HCT116 (cell line): ENCODE results near the gene ASPN. TPM values are rescaled to one million over a fixed set of nuclear protein-coding genes. Genes with fewer than 3 reads are reported as not detected.

Experiments used
- ATAC-seq: fragments of 200-7000 bp; cut with Tn5 transposase; 2 replicates; pipeline ENCODE4 v1.9.1; 2020; ENCODE audit warnings: mild to moderate bottlenecking, moderate library complexity
- BruUV-seq: library from RNA; stranded (reverse); fragments of 400-500 nt; replicated peaks from 2 replicates; lab custom pipeline; 2021; lab: Mats Ljungman, UMichigan
- CTCF ChIA-PET: fragments of 300-600 bp; sonication (Branson Sonifier 250); formaldehyde crosslinking; loops from one replicate; lab custom pipeline; 2021; ENCODE audit warnings: antibody characterized with exemption; lab: Charles Lee
- POLR2A ChIA-PET: fragments of 300-600, 350-600 bp; sonication (Branson Sonifier 250); formaldehyde crosslinking; loops from one replicate; lab custom pipeline; 2021; ENCODE audit warnings: antibody characterized with exemption; lab: Charles Lee
- RAD21 ChIA-PET, 2 experiments: fragments of 300-600 bp; sonication (Branson Sonifier 250); formaldehyde crosslinking; loops; one replicate each; lab custom pipeline; 2023; ENCODE audit warnings: low total read pairs in 2 of 2; ENCODE audit not compliant: uncharacterized antibody in 2 of 2, unreplicated experiment in 2 of 2, low non-redundant PET in 1 of 2; lab: Charles Lee
- DNase-seq: peaks from one replicate; pipeline ENCODE4 v3.0.0-alpha.2; 2010; ENCODE audit warnings: low read depth, low spot score
- H2AFZ ChIP-seq: fragments of 200-600 bp; shearing (Covaris generic), sonication (generic); 2 replicates; pipeline ENCODE4 v1.6.1; 2017; ENCODE audit warnings: low read depth, mixed run types, mixed read lengths, antibody characterized with exemption, low read length; ENCODE audit not compliant: poor library complexity, severe bottlenecking
- H3K27ac ChIP-seq: 2 replicates; pipeline ENCODE4 v1.5.1; 2012; ENCODE audit warnings: low read depth, low read length
- H3K27me3 ChIP-seq: fragments of 200-600 bp; sonication (generic); 2 replicates; pipeline ENCODE4 v1.6.1; 2016; ENCODE audit warnings: mixed run types, low read length, mixed read lengths; ENCODE audit not compliant: insufficient read depth
- H3K36me3 ChIP-seq, 2 experiments: fragments of 200-500 bp in 1 of 2; fragments of 200-600 bp in 1 of 2; sonication (Bioruptor generic) in 1 of 2; sonication (generic) in 1 of 2; 2 replicates each; pipeline versions ENCODE4 v1.5.1 to v1.6.1; 2014 to 2016; ENCODE audit warnings: low read length in 2 of 2, inconsistent platforms in 1 of 2, mixed read lengths in 1 of 2, mixed run types in 1 of 2; ENCODE audit not compliant: insufficient read depth in 2 of 2, control insufficient read depth in 1 of 2
- H3K4me1 ChIP-seq, 2 experiments: fragments of 200-600 bp in 1 of 2; sonication (generic) in 1 of 2; 2 replicates each; pipeline versions ENCODE4 v1.5.1 to v1.6.1; 2012 to 2017; ENCODE audit warnings: low read length in 2 of 2, inconsistent platforms in 1 of 2, mild to moderate bottlenecking in 1 of 2, mixed read lengths in 1 of 2, mixed run types in 1 of 2, moderate library complexity in 1 of 2; ENCODE audit not compliant: insufficient read depth in 2 of 2, control insufficient read depth in 1 of 2
- H3K4me2 ChIP-seq: fragments of 200-600 bp; sonication (generic); 2 replicates; pipeline ENCODE4 v1.6.1; 2017; ENCODE audit warnings: mixed run types, low read length, mixed read lengths
- H3K4me3 ChIP-seq, 2 experiments: fragments of 200-600 bp in 1 of 2; sonication (generic) in 1 of 2; replicated peaks in 1 of 2; 2 replicates each; pipeline ENCODE4 v1.5.1; 2011 to 2016; ENCODE audit warnings: low read length in 2 of 2, control low read depth in 1 of 2, low read depth in 1 of 2, mild to moderate bottlenecking in 1 of 2, mixed read lengths in 1 of 2, mixed run types in 1 of 2
- H3K79me2 ChIP-seq: fragments of 200-600 bp; sonication (generic); 2 replicates; pipeline ENCODE4 v1.6.1; 2017; ENCODE audit warnings: mild to moderate bottlenecking, mixed run types, low read length, moderate library complexity, mixed read lengths; ENCODE audit not compliant: insufficient read depth
- H3K9ac ChIP-seq: fragments of 200-600 bp; sonication (generic); 2 replicates; pipeline ENCODE4 v1.6.1; 2016; ENCODE audit warnings: low read length, mixed read lengths
- H3K9me2 ChIP-seq: fragments of 200-600 bp; sonication (generic), shearing (Covaris generic); 2 replicates; pipeline ENCODE4 v1.6.1; 2017; ENCODE audit warnings: mixed run types, mild to moderate bottlenecking, moderate library complexity; ENCODE audit not compliant: insufficient read depth
- H3K9me3 ChIP-seq, 2 experiments: fragments of 200-500 bp in 1 of 2; fragments of 200-600 bp in 1 of 2; sonication (Bioruptor generic) in 1 of 2; sonication (generic) in 1 of 2; 2 replicates each; pipeline ENCODE4 v1.6.1; 2014 to 2017; ENCODE audit warnings: low read length in 2 of 2, mixed read lengths in 2 of 2, inconsistent platforms in 1 of 2, low read depth in 1 of 2, mild to moderate bottlenecking in 1 of 2, mixed run types in 1 of 2, moderate library complexity in 1 of 2; ENCODE audit not compliant: control insufficient read depth in 1 of 2, insufficient read depth in 1 of 2
- H4K20me1 ChIP-seq: fragments of 200-600 bp; sonication (generic), shearing (Covaris generic); 2 replicates; pipeline ENCODE4 v1.6.1; 2017; ENCODE audit warnings: mixed run types, mild to moderate bottlenecking, moderate library complexity; ENCODE audit not compliant: insufficient read depth
- ATF3 ChIP-seq: IDR thresholded peaks from 2 replicates; pipeline ENCODE4 v1.6.1; 2012
- CBX3 ChIP-seq: IDR thresholded peaks from 2 replicates; pipeline ENCODE4 v1.6.1; 2012; ENCODE audit warnings: low read depth
- CEBPB ChIP-seq: IDR thresholded peaks from 2 replicates; pipeline ENCODE4 v1.6.1; 2012; ENCODE audit warnings: low read depth
- CTCF ChIP-seq, 3 experiments: fragments of 200-600 bp in 1 of 3; sonication (generic) in 1 of 3; IDR thresholded peaks in 2 of 3; conservative IDR thresholded peaks in 1 of 3; 2 replicates each; pipeline ENCODE4 v1.5.1; 2012 to 2017; ENCODE audit warnings: low read depth in 2 of 3, low read length in 2 of 3, antibody characterized with exemption in 1 of 3, borderline replicate concordance in 1 of 3, control low read depth in 1 of 3, mild to moderate bottlenecking in 1 of 3, mixed read lengths in 1 of 3, mixed run types in 1 of 3, moderate library complexity in 1 of 3; ENCODE audit not compliant: insufficient read depth in 1 of 3
- EGR1 ChIP-seq: IDR thresholded peaks from 2 replicates; pipeline ENCODE4 v1.6.1; 2012; ENCODE audit warnings: low read depth
- ELF1 ChIP-seq: IDR thresholded peaks from 2 replicates; pipeline ENCODE4 v1.6.1; 2012; ENCODE audit warnings: low read depth, borderline replicate concordance
- EZH2 ChIP-seq: fragments of 200-600 bp; sonication (generic); IDR thresholded peaks from 2 replicates; pipeline ENCODE4 v1.6.1; 2017; ENCODE audit warnings: antibody characterized with exemption, mixed run types
- FOSL1 ChIP-seq: IDR thresholded peaks from 2 replicates; pipeline ENCODE4 v1.6.1; 2012; ENCODE audit warnings: low read depth
- MAX ChIP-seq: IDR thresholded peaks from 2 replicates; pipeline ENCODE4 v1.6.1; 2012
- POLR2AphosphoS5 ChIP-seq: IDR thresholded peaks from 2 replicates; pipeline ENCODE4 v1.6.1; 2011; ENCODE audit warnings: mild to moderate bottlenecking, low read depth, low read length, moderate library complexity
- RAD21 ChIP-seq: IDR thresholded peaks from 2 replicates; pipeline ENCODE4 v1.6.1; 2012; ENCODE audit warnings: low read depth, mild to moderate bottlenecking
- REST ChIP-seq: IDR thresholded peaks from 2 replicates; pipeline ENCODE4 v1.6.1; 2012; ENCODE audit warnings: low read depth
- SIN3A ChIP-seq: IDR thresholded peaks from 2 replicates; pipeline ENCODE4 v1.6.1; 2012; ENCODE audit warnings: low read depth
- SP1 ChIP-seq: IDR thresholded peaks from 2 replicates; pipeline ENCODE4 v1.6.1; 2012; ENCODE audit warnings: low read depth
- ZFX ChIP-seq: fragments of 450-650 bp; IDR thresholded peaks from 2 replicates; pipeline ENCODE4 v1.6.1; 2017
- ZNF274 ChIP-seq: fragments of 200-500 bp; sonication (Bioruptor generic); IDR thresholded peaks from 2 replicates; pipeline ENCODE4 v1.6.1; 2014; ENCODE audit warnings: mild to moderate bottlenecking, low read depth, low read length, inconsistent platforms
- intact Hi-C: fragments of 100-400 bp; cut with micrococcal nuclease; formaldehyde crosslinking; loops from 2 replicates; pipeline ENCODE4 v1.10.0; 2022
- total RNA-seq: library from RNA; stranded (reverse); gene quantifications from one replicate; pipeline ENCODE4 v1.2.1, GENCODE V29; 2021; ENCODE audit not compliant: unreplicated experiment

Gene ASPN
- total RNA-seq, 1 experiment from 2014 or later, result not detected

- Histone ChIP-seq H3K79me2 (no peaks in the 10 kb centered on the region), H3K9me2 (no peaks in the 10 kb centered on the region), H3K9ac (no peak overlapping the region), H3K4me2 (peak overlapping the region; percentile 25; the same call in 1 of the 2 replicates), H3K4me1 (peaks cover 3 to 13% of the 10 kb centered on the region in 2 experiments; a peak in 3 of 4 replicates), H3K36me3 (no peaks in the 10 kb centered on the region), H3K4me3 (no peak overlapping the region), H3K27ac (no peak overlapping the region), H4K20me1 (no peaks in the 10 kb centered on the region), H3K27me3 (no peaks in the 10 kb centered on the region), H3K9me3 (no peaks in the 10 kb centered on the region), H2AFZ (no peak overlapping the region)
- DNase-seq (no peak), ATAC-seq (no peak)
- RAD21 ChIA-PET, result no interaction called here
- POLR2A ChIA-PET, result no interaction called here
- no peak for TF ChIP-seq CBX3
- intact Hi-C loops, result no loop called here
- no TSS peak for BruUV-seq
- CTCF ChIA-PET, result no interaction called here
Measured at GRCh38 chr9:92463387-92463786, 18.9 kb downstream of the ASPN start.

- Histone ChIP-seq H2AFZ (no peak overlapping the region), H3K79me2 (no peaks in the 10 kb centered on the region), H3K4me2 (no peak overlapping the region), H3K4me3 (no peak overlapping the region), H3K9me2 (no peaks in the 10 kb centered on the region), H3K27me3 (no peaks in the 10 kb centered on the region), H3K9me3 (no peaks in the 10 kb centered on the region), H3K4me1 (no peaks in the 10 kb centered on the region), H3K36me3 (no peaks in the 10 kb centered on the region), H4K20me1 (no peaks in the 10 kb centered on the region), H3K9ac (no peak overlapping the region), H3K27ac (no peak overlapping the region)
- ChIA-PET RAD21 (no interaction called here), POLR2A (no interaction called here), CTCF (no interaction called here)
- ATAC-seq, result no peak
- DNase-seq, result no peak
- intact Hi-C loops, result no loop called here
- BruUV-seq, result no TSS peak
- no peak for TF ChIP-seq FOSL1
- no peak for TF ChIP-seq CBX3
- TF ChIP-seq CTCF (IDR thresholded peaks at IDR 0.05 in 2 of 3, conservative IDR thresholded peaks at IDR 0.05 in 1 of 3; ENCODE audit: borderline replicate concordance in 1 of 3, insufficient read depth in 1 of 3, low read depth in 2 of 3, low read length in 2 of 3), result no peak
- no peak for TF ChIP-seq ELF1
- no peak for TF ChIP-seq ZFX
- TF ChIP-seq CEBPB, result no peak
- no peak for TF ChIP-seq RAD21
- no peak for TF ChIP-seq SP1
- TF ChIP-seq EZH2, result no peak
- TF ChIP-seq EGR1, result no peak
- no peak for TF ChIP-seq ZNF274
- TF ChIP-seq ATF3, result no peak
- no peak for TF ChIP-seq MAX
- no peak for TF ChIP-seq REST
- TF ChIP-seq POLR2AphosphoS5, result no peak
- TF ChIP-seq SIN3A, result no peak
Measured at GRCh38 chr9:92457576-92457975, 24.7 kb downstream of the ASPN start.
